Common myeloid progenitor, CD34-positive (primary cell): ENCODE results near the gene PRR14L.

Experiments
- CTCF ChIA-PET: fragments of 350-600 bp; sonication (Branson Sonifier 250); formaldehyde crosslinking; loops from one replicate; lab custom pipeline; 2021; ENCODE audit warnings: antibody characterized with exemption; lab: Charles Lee
- POLR2A ChIA-PET: fragments of 350-600 bp; sonication (Branson Sonifier 250); formaldehyde crosslinking; loops from one replicate; lab custom pipeline; 2021; ENCODE audit warnings: antibody characterized with exemption; lab: Charles Lee
- DNase-seq, 3 donors: peaks; one replicate each; pipeline versions ENCODE4 v3.0.0 to v3.0.0-alpha.2; 2013
- H3K27ac ChIP-seq, 2 experiments: 1 replicate in 1 of 2; 2 replicates in 1 of 2; pipeline ENCODE4 v1.7.0; 2013; ENCODE audit warnings: inconsistent platforms in 2 of 2, low read length in 2 of 2, mild to moderate bottlenecking in 2 of 2, low read depth in 1 of 2, moderate library complexity in 1 of 2; ENCODE audit not compliant: severe bottlenecking in 2 of 2, insufficient read depth in 1 of 2, poor library complexity in 1 of 2
- H3K27me3 ChIP-seq, 5 experiments: replicated peaks in 2 of 5; 1 replicate in 3 of 5; 2 replicates in 2 of 5; pipeline versions ENCODE4 v1.6.1 to v1.7.0; 2013; ENCODE audit warnings: low read length in 4 of 5, mild to moderate bottlenecking in 2 of 5, moderate library complexity in 2 of 5, inconsistent platforms in 1 of 5; ENCODE audit not compliant: insufficient read depth in 5 of 5, control insufficient read depth in 4 of 5
- H3K36me3 ChIP-seq, 4 experiments: 1 replicate in 2 of 4; 2 replicates in 2 of 4; pipeline versions ENCODE4 v1.6.1 to v1.7.0; 2013; ENCODE audit warnings: low read length in 3 of 4, control low read depth in 1 of 4, mild to moderate bottlenecking in 1 of 4; ENCODE audit not compliant: control insufficient read depth in 4 of 4, insufficient read depth in 4 of 4
- H3K4me1 ChIP-seq, 4 experiments: 1 replicate in 3 of 4; 2 replicates in 1 of 4; pipeline versions ENCODE4 v1.6.1 to v1.7.1; 2013; ENCODE audit warnings: low read length in 3 of 4, mild to moderate bottlenecking in 3 of 4, control low read depth in 1 of 4, inconsistent platforms in 1 of 4, moderate library complexity in 1 of 4; ENCODE audit not compliant: control insufficient read depth in 4 of 4, insufficient read depth in 4 of 4; ENCODE audit errors: control extremely low read depth in 1 of 4
- H3K4me3 ChIP-seq, 7 experiments: 1 replicate in 4 of 7; 2 replicates in 3 of 7; pipeline versions ENCODE4 v1.5.1 to v1.7.0; 2013; ENCODE audit warnings: mild to moderate bottlenecking in 7 of 7, low read length in 6 of 7, moderate library complexity in 6 of 7, inconsistent platforms in 2 of 7, low read depth in 2 of 7, control low read depth in 1 of 7; ENCODE audit not compliant: insufficient read depth in 4 of 7, control insufficient read depth in 1 of 7; ENCODE audit errors: extremely low read depth in 1 of 7
- H3K9me3 ChIP-seq, 5 experiments: 1 replicate in 4 of 5; 2 replicates in 1 of 5; pipeline versions ENCODE4 v1.6.1 to v1.7.1; 2013; ENCODE audit warnings: low read length in 4 of 5, mild to moderate bottlenecking in 2 of 5, inconsistent platforms in 1 of 5, low read depth in 1 of 5, moderate library complexity in 1 of 5; ENCODE audit not compliant: control insufficient read depth in 4 of 5, insufficient read depth in 2 of 5; ENCODE audit errors: control extremely low read depth in 1 of 5
- WGBS: methylation state at CpG from one replicate; pipeline ENCODE4 v1.1.5; 2013; ENCODE audit not compliant: insufficient coverage; 5-methylcytosine and 5-hydroxymethylcytosine counted together

PRR14L gene

GRCh38 chr22:31733580-31734079 lies 16.3 kb downstream of the PRR14L start:
- H3K27me3 ChIP-seq: no peaks in the 10 kb centered on the region
- no peak overlapping the region for H3K4me3 ChIP-seq
- WGBS: 95% methylated on average over 4 of the region's 7 CpGs
- H3K36me3 ChIP-seq: peaks cover 10 to 37% (median 20%) of the 10 kb centered on the region in 4 experiments
- CTCF ChIA-PET: interaction anchor here (0.7 kb wide), 1 partner anchor 11 kb away, joined by 3 read pairs; no protein-coding TSS in a partner anchor
- no peak overlapping the region for H3K27ac ChIP-seq
- POLR2A ChIA-PET: no interaction called here
- no peak for DNase-seq
- H3K4me1 ChIP-seq: no peaks in the 10 kb centered on the region
- no peaks in the 10 kb centered on the region for H3K9me3 ChIP-seq

DNA sequence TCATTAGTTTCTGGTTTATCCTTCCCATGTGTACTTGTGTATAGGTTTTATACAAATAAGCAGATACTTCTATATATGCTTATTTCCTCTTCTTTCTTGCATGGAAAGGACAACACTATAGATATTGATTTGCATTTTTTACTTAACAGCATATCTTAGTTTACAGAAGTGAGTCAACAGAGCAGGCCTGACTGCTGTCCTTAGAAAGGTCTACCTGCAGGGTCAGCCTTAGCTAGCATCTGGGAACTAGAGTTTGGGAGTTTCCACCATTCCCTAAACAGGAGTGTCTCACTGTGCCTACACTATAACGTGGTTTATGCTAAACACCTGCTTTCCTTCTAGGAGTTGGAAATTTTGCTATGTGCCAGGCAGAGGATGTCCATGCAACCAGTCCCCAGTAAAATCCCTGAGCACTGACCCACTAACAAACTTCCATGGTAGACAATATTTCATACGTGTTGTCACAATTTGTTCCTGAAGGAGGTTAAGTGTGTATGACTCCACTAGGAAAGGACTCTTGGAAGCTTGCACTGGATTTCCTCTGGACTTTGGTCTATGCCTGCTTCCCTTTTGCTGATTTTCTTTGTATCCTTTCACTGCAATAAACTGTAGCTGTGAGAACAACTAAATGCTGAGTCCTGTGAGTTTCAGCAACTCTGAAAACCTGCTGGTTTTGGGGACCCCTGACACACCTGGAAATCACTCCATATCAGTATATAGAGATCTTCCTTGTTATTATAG lies 17.7 kb downstream of the PRR14L start:
- ChIA-PET POLR2A (interaction anchor here (0.6 kb wide), 1 partner anchor 25 kb away, joined by 3 read pairs; no protein-coding TSS in a partner anchor), CTCF (no interaction called here)
- Histone ChIP-seq H3K9me3 (no peaks in the 10 kb centered on the region), H3K36me3 (peaks cover 7 to 27% (median 16%) of the 10 kb centered on the region in 4 experiments), H3K27ac (peak overlapping the region in 1 of 2 experiments; percentile 3), H3K4me1 (no peaks in the 10 kb centered on the region), H3K4me3 (no peak overlapping the region), H3K27me3 (no peaks in the 10 kb centered on the region)
- 100% methylated on average over 2 of the region's 2 CpGs for WGBS
- no peak for DNase-seq

DNA sequence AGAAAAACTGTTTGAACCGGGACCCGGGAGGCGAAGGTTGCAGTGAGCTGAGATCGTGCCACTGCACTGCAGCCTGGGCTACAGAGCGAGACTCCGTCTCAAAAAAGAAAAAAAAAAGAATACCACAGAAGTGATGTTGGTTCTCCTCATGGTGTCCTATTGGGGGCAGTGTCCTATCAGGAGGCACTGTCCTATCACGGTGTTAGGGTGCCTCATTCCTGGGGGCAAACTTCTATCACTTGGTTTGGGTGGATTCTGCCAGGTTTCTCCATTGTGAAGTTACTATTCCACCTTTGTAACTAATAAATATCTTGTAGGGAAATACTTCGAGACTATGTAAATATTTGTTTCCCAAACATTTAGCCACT lies 19.6 kb downstream of the PRR14L start:
- H3K27ac ChIP-seq: no peak overlapping the region
- H3K4me1 ChIP-seq: no peaks in the 10 kb centered on the region
- no peak overlapping the region for H3K4me3 ChIP-seq
- peak in 2 of 3 donors; percentile 13 to 23 for DNase-seq
- no peaks in the 10 kb centered on the region for H3K27me3 ChIP-seq
- H3K36me3 ChIP-seq: peaks cover 7 to 31% (median 12%) of the 10 kb centered on the region in 4 experiments
- 98% methylated on average over 6 of the region's 8 CpGs for WGBS
- no peaks in the 10 kb centered on the region for H3K9me3 ChIP-seq
- ChIA-PET CTCF (interaction anchor here (1.3 kb wide), 1 partner anchor 9 kb away, joined by 4 read pairs; no protein-coding TSS in a partner anchor), POLR2A (no interaction called here)

DNA sequence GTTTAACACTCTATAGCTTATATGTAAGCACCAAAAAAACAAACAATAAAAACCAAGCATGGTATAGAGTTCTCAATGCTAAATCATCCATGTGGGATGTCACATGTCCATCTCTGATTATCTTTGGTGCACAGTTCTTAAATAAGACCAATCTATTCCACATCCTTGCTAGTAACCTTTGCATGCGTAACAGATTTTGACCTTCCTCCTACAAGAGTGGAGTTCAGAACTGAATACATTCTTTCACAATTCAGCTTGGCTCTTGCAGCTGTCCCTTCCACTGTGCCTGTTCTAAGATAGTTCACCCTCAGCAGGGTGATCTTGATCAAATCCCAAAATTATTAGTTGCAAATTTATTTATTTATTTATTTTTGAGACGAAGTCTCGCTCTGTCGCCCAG lies 21.1 kb downstream of the PRR14L start:
- H3K9me3 ChIP-seq: no peaks in the 10 kb centered on the region
- H3K27ac ChIP-seq: no peak overlapping the region
- WGBS: 100% methylated on average over 1 of the region's 4 CpGs
- ChIA-PET POLR2A (no interaction called here), CTCF (interaction anchor here (0.7 kb wide), 1 partner anchor 20 kb away, joined by 3 read pairs; no protein-coding TSS in a partner anchor)
- no peaks in the 10 kb centered on the region for H3K27me3 ChIP-seq
- H3K4me3 ChIP-seq: no peak overlapping the region
- peaks cover 2 to 36% (median 13%) of the 10 kb centered on the region in 4 experiments for H3K36me3 ChIP-seq
- DNase-seq: peak in 1 of 3 donors; percentile 15
- no peaks in the 10 kb centered on the region for H3K4me1 ChIP-seq

DNA sequence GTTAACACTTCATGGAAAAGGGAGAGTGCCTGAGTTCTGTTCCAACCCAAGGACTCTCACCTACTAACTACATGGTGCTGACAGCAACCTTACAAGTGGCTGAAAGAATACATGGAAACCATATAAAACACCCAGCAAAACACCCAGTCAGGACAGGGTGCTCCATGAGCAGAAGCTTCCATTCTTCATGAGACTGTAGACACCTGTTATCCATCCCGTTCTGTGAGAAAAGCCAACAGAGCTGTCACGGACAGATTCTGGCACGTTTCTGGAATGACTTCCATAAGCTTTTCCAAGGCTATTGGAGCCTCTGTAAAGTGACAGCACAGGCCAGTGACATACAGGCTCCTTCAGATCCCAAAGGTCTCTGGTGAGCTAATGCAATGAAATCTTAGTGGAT lies 23.2 kb downstream of the PRR14L start:
- Histone ChIP-seq H3K27me3 (no peaks in the 10 kb centered on the region), H3K36me3 (peaks cover 2 to 36% (median 20%) of the 10 kb centered on the region in 4 experiments), H3K9me3 (no peaks in the 10 kb centered on the region), H3K27ac (no peak overlapping the region), H3K4me3 (no peak overlapping the region), H3K4me1 (no peaks in the 10 kb centered on the region)
- no peak for DNase-seq
- POLR2A ChIA-PET: no interaction called here
- 98% methylated on average over 3 of the region's 3 CpGs for WGBS
- CTCF ChIA-PET: interaction anchor here (0.7 kb wide), 1 partner anchor 9 kb away, joined by 3 read pairs; no protein-coding TSS in a partner anchor

- DNase-seq: no peak
- H3K9me3 ChIP-seq: no peaks in the 10 kb centered on the region
- H3K27me3 ChIP-seq: no peaks in the 10 kb centered on the region
- WGBS: 100% methylated on average over 3 of the region's 5 CpGs
- H3K36me3 ChIP-seq: peaks cover 2 to 57% (median 32%) of the 10 kb centered on the region in 4 experiments
- no peak overlapping the region for H3K4me3 ChIP-seq
- H3K27ac ChIP-seq: no peak overlapping the region
- CTCF ChIA-PET: no interaction called here
- POLR2A ChIA-PET: no interaction called here
- H3K4me1 ChIP-seq: no peaks in the 10 kb centered on the region
These were observed 26.2 kb downstream of the PRR14L start for GRCh38 chr22:31723723-31724122.

GRCh38 chr22:31719850-31720471 lies 30.0 kb downstream of the PRR14L start:
- H3K4me1 ChIP-seq: no peaks in the 10 kb centered on the region
- CTCF ChIA-PET: no interaction called here
- no peak overlapping the region for H3K27ac ChIP-seq
- H3K4me3 ChIP-seq: no peak overlapping the region
- no peaks in the 10 kb centered on the region for H3K27me3 ChIP-seq
- POLR2A ChIA-PET: no interaction called here
- DNase-seq: no peak
- peaks cover 10 to 68% (median 47%) of the 10 kb centered on the region in 4 experiments for H3K36me3 ChIP-seq
- 98% methylated on average over 6 of the region's 7 CpGs for WGBS
- H3K9me3 ChIP-seq: no peaks in the 10 kb centered on the region
